HG03442 (cell line): Measurements from ENCODE around the gene OXNAD1.

Experiments used
- ATAC-seq: cut with Tn5 transposase; IDR thresholded peaks from one replicate; pipeline ENCODE4 v1.9.1; 2021; ENCODE audit warnings: mild to moderate bottlenecking, moderate library complexity; ENCODE audit not compliant: unreplicated experiment

OXNAD1 gene

DNA sequence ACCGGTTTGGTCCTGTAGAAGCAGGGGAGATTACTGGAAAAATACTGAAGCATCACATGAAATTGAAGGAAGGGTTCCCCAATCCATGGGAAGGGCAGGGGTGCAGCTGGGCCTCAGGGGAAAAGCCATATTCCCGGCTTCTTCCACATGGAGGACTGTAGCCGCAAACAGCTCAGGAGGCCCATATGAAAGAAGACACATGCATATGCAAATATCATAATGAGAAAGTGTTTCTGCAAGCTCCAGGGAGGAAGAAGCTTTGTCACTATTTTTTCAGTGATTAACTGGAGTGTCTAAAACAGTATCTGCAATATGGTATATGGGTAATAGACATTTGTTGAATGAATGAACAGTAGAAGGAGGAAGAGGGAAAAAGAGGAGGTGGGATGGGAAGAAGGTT lies 19.4 kb upstream of the OXNAD1 start:
- no peak for ATAC-seq

DNA sequence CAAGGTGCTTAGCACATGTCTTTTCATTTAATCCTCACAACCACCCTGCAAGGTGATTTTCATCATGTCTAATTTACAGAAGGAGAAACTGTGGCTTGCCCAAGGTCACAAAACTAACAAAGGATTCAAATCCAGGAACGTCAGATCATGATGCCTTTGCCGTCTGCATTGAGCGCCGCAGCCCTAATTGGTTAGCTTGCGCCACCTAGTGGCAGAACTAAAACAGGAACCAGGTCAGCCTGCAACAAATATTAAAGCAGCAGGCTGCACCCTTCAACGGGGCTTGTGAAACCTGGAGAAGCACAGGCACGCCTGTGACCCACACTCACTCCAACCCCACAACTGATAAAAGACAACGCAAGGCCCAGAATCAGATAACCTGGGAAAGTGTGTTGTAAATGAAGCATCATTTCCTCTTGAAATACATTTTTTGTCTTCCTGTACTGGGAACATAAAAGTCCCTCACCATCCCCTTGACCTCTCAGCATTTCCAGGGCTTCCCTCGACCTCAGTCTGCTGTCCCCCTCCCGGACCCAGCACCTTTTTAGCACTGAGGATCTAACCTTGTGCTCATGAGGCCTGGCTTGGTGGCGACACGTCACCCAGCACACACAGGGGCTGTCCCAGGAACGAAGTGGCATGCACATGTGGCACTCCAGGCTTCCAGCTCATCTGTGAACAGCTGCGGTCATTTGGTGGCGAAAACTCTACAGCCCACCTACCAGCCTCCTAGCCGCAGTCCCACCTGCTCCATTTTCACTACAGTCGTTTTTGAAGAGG lies 17.5 kb upstream of the OXNAD1 start:
- peak; percentile 76 for ATAC-seq

DNA sequence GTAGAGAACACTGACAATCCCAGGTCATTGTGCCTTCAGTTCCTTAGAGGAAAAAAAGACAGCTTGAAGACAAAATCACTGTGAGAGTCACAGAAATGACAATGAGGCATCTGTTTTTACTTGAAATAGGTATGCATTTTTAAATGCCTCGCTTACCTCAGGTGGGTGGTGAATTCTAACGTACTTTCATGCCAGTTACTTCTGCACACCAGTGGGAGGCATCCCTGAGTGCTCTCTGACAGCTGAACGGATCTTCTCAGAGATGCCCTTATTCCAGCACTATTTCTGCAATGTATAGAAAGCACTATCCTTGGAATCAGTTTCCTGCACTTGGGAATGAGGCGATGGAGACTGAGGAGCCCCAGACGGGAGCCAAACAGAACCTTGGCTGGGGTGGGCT lies 16.5 kb upstream of the OXNAD1 start:
- no peak for ATAC-seq

GRCh38 chr3:16249336-16249735 lies 15.7 kb upstream of the OXNAD1 start:
- no peak for ATAC-seq

GRCh38 chr3:16249886-16250285 lies 15.1 kb upstream of the OXNAD1 start:
- ATAC-seq, result no peak

DNA sequence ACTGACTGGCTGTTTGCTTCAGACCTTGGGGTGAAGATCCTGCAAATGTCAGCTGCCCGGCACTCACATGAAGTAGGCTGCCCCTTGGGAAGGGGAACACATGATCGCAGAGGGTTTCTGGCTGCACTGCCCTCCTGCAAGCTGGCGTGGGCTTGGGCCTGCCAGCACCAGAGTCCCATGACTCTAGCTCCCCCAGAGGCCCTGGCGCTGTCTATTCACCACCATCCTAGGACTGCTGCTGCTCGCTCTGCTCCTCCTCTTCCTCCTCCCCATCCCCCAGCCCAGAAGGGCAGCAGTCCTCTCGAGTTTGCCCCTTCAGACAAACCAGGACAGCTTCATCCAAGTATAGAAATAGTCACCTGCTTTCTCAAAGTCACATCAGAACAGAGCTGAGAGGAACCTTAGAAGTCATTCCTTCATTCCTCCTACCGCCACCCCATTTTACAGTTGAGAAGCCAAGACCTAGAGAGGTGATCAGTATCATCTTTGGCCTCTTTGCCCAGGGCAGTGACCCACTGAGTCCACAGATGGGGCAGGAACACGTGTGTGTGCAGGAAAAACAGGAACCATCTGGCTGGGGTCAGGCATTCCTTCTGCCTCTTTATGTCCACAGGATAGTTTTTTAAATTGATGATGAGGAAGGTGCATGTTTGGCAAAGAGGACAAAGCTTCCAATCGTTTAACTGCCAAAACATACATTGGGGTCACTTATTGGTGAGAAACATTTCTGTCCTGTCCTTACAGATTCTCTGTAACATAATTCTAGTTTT lies 13.5 kb upstream of the OXNAD1 start:
- no peak for ATAC-seq

DNA sequence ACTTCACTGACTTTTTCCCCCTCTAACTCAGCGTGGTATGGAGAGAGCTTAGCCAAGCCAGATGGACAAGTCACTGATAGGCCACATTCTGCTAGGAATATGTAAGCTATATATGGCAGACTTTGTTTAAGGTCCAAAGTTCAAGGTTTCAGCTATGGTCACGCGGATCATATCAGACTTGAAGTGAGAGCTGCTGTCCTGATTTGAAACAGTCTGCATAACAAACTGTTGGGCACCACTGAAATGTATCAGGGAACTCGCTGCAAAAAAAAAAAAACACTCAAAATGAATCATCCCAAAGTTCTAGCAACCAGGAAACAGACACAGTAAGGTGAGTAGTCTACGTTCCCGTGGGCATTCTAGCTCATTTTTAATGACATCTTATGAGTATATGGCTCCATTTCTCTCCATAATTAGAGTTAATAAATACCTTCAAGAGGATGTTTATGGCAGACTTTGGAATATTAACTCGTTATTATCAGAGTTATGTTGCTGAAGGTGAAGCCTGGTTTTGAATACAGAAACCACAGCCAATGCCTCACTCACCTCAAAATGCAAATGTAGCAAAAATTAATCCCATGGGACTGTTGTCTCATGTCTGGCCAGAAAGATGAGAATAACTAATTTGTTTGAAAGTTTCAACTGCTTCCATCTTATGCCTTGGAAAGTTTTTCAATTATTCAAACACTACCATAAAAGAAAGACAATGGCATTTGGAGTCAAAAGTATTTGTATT lies 12.6 kb upstream of the OXNAD1 start:
- ATAC-seq, result peak; percentile 28

GRCh38 chr3:16252988-16253387 lies 12.0 kb upstream of the OXNAD1 start:
- no peak for ATAC-seq

GRCh38 chr3:16253601-16254000 lies 11.4 kb upstream of the OXNAD1 start:
- no peak for ATAC-seq

- no peak for ATAC-seq
Measured at GRCh38 chr3:16254916-16255315, 10.1 kb upstream of the OXNAD1 start.

- ATAC-seq, result no peak
Measured at GRCh38 chr3:16255326-16255725, 9.7 kb upstream of the OXNAD1 start.

DNA sequence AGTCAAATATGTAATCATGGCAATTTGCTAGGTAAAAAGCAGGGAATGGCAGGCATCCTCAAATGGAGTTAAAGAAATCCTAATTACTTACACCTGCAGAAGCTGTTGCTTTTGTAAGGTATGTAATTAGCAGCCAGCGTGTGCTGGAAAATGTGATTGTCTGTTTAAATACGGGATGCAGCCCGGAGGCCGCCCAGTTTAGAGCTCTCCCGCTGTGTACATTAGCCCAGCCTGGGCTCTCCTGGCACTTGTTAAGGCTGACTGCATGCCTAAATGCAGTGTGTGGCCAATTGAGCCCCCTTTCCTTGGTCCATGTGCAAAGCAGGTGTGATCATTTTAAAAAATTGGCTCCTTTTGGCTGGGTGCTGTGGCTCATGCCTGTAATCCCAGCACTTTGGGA lies 9.3 kb upstream of the OXNAD1 start:
- ATAC-seq, result no peak

DNA sequence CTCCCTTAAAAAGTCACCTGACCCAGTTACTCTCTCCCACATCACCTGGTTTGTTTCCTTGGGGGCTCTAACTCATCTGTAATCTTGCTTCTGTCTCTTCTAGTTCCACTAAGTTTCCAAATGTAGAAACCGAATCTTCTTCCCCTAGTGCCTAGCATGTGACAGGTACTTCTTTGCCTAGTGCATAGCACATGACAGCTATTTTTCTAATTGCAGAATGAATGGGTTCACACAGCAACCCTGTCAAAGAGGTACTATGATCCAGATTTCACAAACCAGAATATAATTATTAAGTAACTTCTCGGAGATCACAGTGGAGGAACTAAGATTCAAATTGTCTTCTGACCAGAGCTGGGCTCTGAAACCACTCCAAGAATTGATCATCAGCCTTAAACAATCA lies 7.7 kb upstream of the OXNAD1 start:
- ATAC-seq, result no peak

DNA sequence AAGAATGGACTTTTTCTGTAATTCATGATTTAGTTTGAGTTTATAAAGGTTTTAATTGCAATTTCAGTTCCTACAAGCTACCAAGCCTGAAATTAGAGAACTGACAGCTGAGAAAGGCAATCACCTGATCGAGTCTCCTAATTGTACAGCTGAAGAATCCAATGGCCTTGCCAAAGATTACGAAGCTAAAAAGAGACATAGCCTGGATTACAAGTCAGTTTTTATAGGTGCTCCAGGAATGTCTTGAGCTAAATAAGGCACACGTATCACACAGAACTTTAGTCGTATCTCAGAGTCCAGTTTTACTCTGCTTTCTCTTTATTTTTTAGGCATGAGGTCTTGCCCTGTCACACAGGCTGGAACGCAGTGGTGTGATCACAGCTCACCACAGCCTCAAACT lies 6.8 kb upstream of the OXNAD1 start:
- ATAC-seq, result no peak

DNA sequence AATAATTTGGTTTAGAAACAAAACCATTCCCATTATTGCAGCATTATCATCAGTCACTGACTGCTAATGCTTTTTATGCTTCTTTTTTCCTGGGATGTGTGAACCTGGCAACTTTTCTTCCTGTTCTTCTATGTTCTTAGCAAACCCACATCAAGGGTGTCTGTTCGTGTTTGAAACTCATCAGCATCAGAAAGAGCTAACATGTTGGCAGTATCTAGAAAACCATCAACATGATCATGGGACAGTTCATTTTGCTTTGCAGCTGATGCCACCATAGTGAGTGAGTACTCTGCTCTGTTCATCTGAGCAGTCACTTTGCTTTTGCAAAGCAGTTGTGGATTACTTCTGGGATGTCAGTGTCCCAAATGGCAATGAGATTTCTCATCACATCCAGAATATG lies 6.1 kb upstream of the OXNAD1 start:
- ATAC-seq, result no peak

- no peak for ATAC-seq
Measured at GRCh38 chr3:16260046-16260445, 5.0 kb upstream of the OXNAD1 start.

- ATAC-seq, result no peak
Measured at GRCh38 chr3:16262174-16262573, 2.8 kb upstream of the OXNAD1 start.

GRCh38 chr3:16264174-16264707 lies 771 bp upstream of the OXNAD1 start:
- ATAC-seq, result peak; percentile 1

DNA sequence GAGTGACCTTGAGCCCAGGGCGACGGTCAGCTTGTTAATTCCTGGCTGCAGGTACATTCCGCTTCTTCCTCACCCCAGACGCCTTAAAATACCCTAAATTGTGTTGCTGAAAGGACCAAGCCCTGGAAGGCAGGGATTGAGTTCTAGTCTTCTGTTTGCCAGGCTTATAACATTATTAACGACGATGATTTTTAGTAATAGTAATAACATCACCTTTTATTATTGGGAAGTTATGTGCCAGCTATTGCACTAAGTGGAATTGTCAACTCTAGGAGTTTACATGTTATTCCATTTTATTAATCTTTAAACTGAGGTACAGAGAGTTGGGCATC lies 409 bp downstream of the OXNAD1 start:
- ATAC-seq, result no peak

- no peak for ATAC-seq
Measured at GRCh38 chr3:16266714-16267113, 1.7 kb downstream of the OXNAD1 start.

GRCh38 chr3:16270855-16271254 lies 5.8 kb downstream of the OXNAD1 start:
- ATAC-seq, result no peak

GRCh38 chr3:16272588-16272987 lies 7.6 kb downstream of the OXNAD1 start:
- ATAC-seq, result no peak
